Motor neuron (in vitro differentiated cells): ENCODE measurements around the gene TSPAN18. TPM values are rescaled to one million over a fixed set of nuclear protein-coding genes. Genes with fewer than 3 reads are reported as not detected.

ENCODE experiments used
- ATAC-seq, 8 experiments: fragments of 200-7000 bp; cut with Tn5 transposase; replicated peaks in 6 of 8; 2 replicates each; pipeline ENCODE4 v1.8.0; 2021; ENCODE audit warnings: mild to moderate bottlenecking in 8 of 8, moderate library complexity in 8 of 8
- H3K27ac ChIP-seq, 2 donors: fragments of 250-450 bp; sonication (Bioruptor Pico); 2 replicates each; pipeline ENCODE4 v1.9.0; 2021; ENCODE audit warnings: antibody characterized with exemption in 2 of 2, mild to moderate bottlenecking in 2 of 2, moderate library complexity in 1 of 2
- H3K4me1 ChIP-seq, 2 donors: fragments of 250-450 bp; sonication (Bioruptor Pico); replicated peaks in 1 of 2; 2 replicates each; pipeline ENCODE4 v1.6.1; 2021; ENCODE audit warnings: antibody characterized with exemption in 2 of 2, mild to moderate bottlenecking in 2 of 2, moderate library complexity in 1 of 2
- H3K4me3 ChIP-seq, 5 donors: fragments of 250-450 bp; sonication (Bioruptor Pico); 2 replicates each; pipeline ENCODE4 v1.9.0; 2021; ENCODE audit warnings: antibody characterized with exemption in 5 of 5, mild to moderate bottlenecking in 5 of 5, moderate library complexity in 4 of 5
- WGBS, 10 experiments: fragments of 450-650 bp; shearing (Covaris generic); methylation state at CpG; one replicate each; pipeline ENCODE4 v1.0.0; 2022; 5-methylcytosine and 5-hydroxymethylcytosine counted together
- in situ Hi-C, 9 experiments: fragments of 400-800 bp; cut with MboI; loops; one replicate each; pipeline ENCODE4 v1.15.0; 2021; ENCODE audit warnings: low sequenced_read_pairs in 9 of 9, low pct_unique_long_range_greater_than_20kb in 2 of 9; ENCODE audit not compliant: unreplicated experiment in 9 of 9
- total RNA-seq, 8 experiments: library from RNA; unstranded; fragments of 300-600 nt; gene quantifications; 2 replicates each; pipeline versions ENCODE4 v1.2.3 to v1.2.4, GENCODE V29; 2022

Gene TSPAN18
- total RNA-seq, 8 experiments from 2014 or later, result 17.4 to 128 (median 30.2) TPM

GRCh38 chr11:44766972-44767278 lies 40.2 kb downstream of the TSPAN18 start:
- ATAC-seq, result peak in 1 of 8 experiments; percentile 8
- Histone ChIP-seq H3K27ac (no peak overlapping the region), H3K4me1 (peaks cover 15 to 16% of the 10 kb centered on the region in 2 donors), H3K4me3 (no peak overlapping the region)
- in situ Hi-C loops, result no loop called here

GRCh38 chr11:44767421-44767820 lies 40.7 kb downstream of the TSPAN18 start:
- Histone ChIP-seq H3K4me3 (no peak overlapping the region), H3K4me1 (peaks cover 10 to 14% of the 10 kb centered on the region in 2 donors), H3K27ac (no peak overlapping the region)
- in situ Hi-C loops, result no loop called here
- peak in 2 of 8 experiments; percentile 13 to 16 for ATAC-seq
- WGBS, 10 experiments, result 0 to 100% (median 88%) methylated on average over 1 of the region's 1 CpG; no CpG with 5 or more reads in 3 of the 10 experiments

GRCh38 chr11:44770401-44770800 lies 43.6 kb downstream of the TSPAN18 start:
- in situ Hi-C loops, result no loop called here
- ATAC-seq, result no peak
- H3K27ac ChIP-seq, result no peak overlapping the region
- H3K4me1 ChIP-seq, result peaks cover 14 to 20% of the 10 kb centered on the region in 2 donors
- no peak overlapping the region for H3K4me3 ChIP-seq
- 80 to 100% (median 100%) methylated on average over 1 of the region's 1 CpG; no CpG with 5 or more reads in 5 of the 10 experiments for WGBS, 10 experiments

GRCh38 chr11:44771252-44771734 lies 44.5 kb downstream of the TSPAN18 start:
- no peak overlapping the region for H3K4me3 ChIP-seq
- H3K27ac ChIP-seq, result no peak overlapping the region
- no peak for ATAC-seq
- in situ Hi-C loops, result no loop called here
- peaks cover 14 to 20% of the 10 kb centered on the region in 2 donors for H3K4me1 ChIP-seq

DNA sequence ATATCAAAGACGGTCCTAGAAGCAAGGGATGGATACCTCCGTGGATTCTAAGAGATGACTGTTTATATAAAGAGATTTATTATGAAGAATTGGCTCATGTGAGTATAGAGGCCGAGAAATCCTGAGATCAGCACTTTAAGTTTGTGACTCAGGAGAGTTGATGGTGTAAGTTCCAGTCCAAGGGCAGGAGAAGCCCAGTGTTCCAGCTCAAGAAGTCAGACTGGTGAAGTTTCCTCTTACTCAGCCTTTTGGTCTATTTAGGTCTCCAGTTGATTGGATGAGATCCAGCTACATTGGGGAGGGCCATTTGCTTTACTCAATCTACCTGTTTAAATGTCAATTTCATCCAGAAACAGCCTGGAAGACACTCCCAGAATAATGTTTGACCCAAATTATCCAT lies 45.1 kb downstream of the TSPAN18 start:
- 37 to 100% (median 92%) methylated on average over 1 to 3 of the region's 3 CpGs; no CpG with 5 or more reads in 3 of the 10 experiments for WGBS, 10 experiments
- H3K4me3 ChIP-seq, result no peak overlapping the region
- H3K4me1 ChIP-seq, result peaks cover 14 to 20% of the 10 kb centered on the region in 2 donors
- in situ Hi-C loops, result no loop called here
- no peak for ATAC-seq
- H3K27ac ChIP-seq, result no peak overlapping the region

DNA sequence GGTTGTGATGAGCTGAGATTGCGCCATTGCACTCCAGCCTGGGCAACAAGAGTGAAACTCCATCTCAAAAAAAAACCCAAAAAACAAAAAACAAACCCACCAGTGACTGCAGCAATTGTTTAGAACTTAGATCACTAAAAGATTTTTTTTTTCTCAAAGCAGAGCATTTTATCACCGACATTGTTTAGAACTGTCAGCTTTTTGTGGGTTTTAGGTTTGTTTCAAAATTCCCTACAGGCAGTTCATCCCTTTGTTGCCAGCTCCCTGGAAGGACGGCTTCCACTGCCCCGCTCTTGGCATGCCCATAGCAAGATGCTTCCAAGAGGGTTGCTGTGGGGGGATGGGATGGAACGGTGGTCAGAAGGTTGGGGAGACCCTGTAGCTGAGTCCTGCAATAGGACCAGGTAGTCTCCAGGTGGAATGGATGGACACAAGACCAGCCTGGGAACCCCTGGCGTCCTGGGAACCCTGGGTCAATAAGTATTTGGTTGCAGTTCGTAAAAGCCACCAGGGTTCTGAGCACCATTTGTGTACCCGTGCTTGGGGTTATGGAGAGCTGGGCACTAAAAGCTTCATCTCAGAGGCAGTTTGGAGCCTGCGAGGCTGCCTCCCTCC lies 46.7 kb downstream of the TSPAN18 start:
- Histone ChIP-seq H3K27ac (no peak overlapping the region), H3K4me1 (peaks cover 28 to 34% of the 10 kb centered on the region in 2 donors), H3K4me3 (no peak overlapping the region)
- WGBS, 10 experiments, result 23 to 75% (median 54%) methylated on average over 3 to 5 of the region's 9 CpGs; no CpG with 5 or more reads in 2 of the 10 experiments
- in situ Hi-C loops, result no loop called here
- no peak for ATAC-seq

DNA sequence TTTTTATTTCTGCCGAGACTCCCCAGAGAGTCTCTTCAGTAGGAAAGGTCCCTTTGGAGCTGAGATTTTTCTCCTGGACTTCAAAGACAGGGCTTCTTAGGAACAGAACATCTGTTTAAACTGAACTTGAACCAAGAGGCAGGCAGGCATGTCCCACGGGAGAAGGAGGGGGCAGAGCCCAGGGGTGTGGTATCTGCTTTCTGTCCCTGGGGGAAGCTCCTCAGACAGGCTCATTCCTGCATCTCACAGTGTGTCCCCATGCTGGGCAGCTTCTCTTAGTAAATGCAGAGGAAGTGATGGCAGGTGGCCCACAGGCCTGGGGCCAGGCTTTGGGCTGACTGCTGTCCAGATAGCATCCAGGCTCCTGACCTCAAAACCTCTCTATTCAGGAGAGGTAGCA lies 47.3 kb downstream of the TSPAN18 start:
- no peak overlapping the region for H3K27ac ChIP-seq
- peak; percentile 22 to 84 (median 63) for ATAC-seq
- in situ Hi-C loops, result no loop called here
- H3K4me3 ChIP-seq, result no peak overlapping the region
- 0 to 17% (median 14%) methylated on average over 1 to 2 of the region's 2 CpGs; no CpG with 5 or more reads in 7 of the 10 experiments for WGBS, 10 experiments
- H3K4me1 ChIP-seq, result peaks cover 28 to 34% of the 10 kb centered on the region in 2 donors

GRCh38 chr11:44774731-44775130 lies 48.0 kb downstream of the TSPAN18 start:
- Histone ChIP-seq H3K4me3 (no peak overlapping the region), H3K27ac (no peak overlapping the region), H3K4me1 (peaks cover 28 to 34% of the 10 kb centered on the region in 2 donors)
- 25 to 100% (median 67%) methylated on average over 1 to 4 of the region's 4 CpGs; no CpG with 5 or more reads in 1 of the 10 experiments for WGBS, 10 experiments
- in situ Hi-C loops, result no loop called here
- no peak for ATAC-seq

GRCh38 chr11:44775366-44775984 lies 48.7 kb downstream of the TSPAN18 start:
- ATAC-seq, result peak in 2 of 8 experiments; percentile 10 to 39
- in situ Hi-C loops, result no loop called here
- peaks cover 36 to 37% of the 10 kb centered on the region in 2 donors for H3K4me1 ChIP-seq
- no peak overlapping the region for H3K27ac ChIP-seq
- no peak overlapping the region for H3K4me3 ChIP-seq
- WGBS, 10 experiments, result 18 to 100% (median 71%) methylated on average over 1 to 6 of the region's 12 CpGs; no CpG with 5 or more reads in 1 of the 10 experiments

DNA sequence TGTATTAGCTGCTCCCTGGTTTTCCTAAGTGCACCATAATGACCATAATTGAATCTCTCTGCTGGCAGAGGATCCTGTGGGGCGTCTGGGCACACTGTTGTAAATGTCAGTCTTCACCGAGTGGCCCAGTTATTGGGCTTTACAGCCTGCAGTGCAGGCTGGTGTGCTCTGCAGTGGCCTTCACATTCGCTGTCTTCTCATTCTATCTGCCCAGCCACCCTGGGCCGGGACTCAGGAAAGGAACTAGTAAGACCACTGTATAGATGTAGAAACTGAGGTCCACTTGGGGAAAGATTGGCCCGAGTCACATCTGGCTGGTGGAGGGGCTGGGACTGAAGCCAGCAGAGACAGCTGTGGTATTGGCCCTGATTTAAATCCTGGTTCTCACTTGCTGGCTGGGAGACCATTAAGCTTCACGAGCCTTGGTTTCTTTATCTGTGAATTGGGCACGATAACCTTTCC lies 49.3 kb downstream of the TSPAN18 start:
- no peak for ATAC-seq
- H3K27ac ChIP-seq, result no peak overlapping the region
- peaks cover 41 to 43% of the 10 kb centered on the region in 2 donors for H3K4me1 ChIP-seq
- in situ Hi-C loops, result no loop called here
- 0 to 86% (median 62%) methylated on average over 1 to 3 of the region's 7 CpGs; no CpG with 5 or more reads in 4 of the 10 experiments for WGBS, 10 experiments
- no peak overlapping the region for H3K4me3 ChIP-seq

- Histone ChIP-seq H3K27ac (no peak overlapping the region), H3K4me1 (peaks cover 46 to 47% of the 10 kb centered on the region in 2 donors), H3K4me3 (no peak overlapping the region)
- in situ Hi-C loops, result no loop called here
- WGBS, 10 experiments, result 83 to 100% (median 98%) methylated on average over 1 to 4 of the region's 6 CpGs; no CpG with 5 or more reads in 4 of the 10 experiments
- ATAC-seq, result no peak
These were observed 49.9 kb downstream of the TSPAN18 start for GRCh38 chr11:44776551-44777208.

DNA sequence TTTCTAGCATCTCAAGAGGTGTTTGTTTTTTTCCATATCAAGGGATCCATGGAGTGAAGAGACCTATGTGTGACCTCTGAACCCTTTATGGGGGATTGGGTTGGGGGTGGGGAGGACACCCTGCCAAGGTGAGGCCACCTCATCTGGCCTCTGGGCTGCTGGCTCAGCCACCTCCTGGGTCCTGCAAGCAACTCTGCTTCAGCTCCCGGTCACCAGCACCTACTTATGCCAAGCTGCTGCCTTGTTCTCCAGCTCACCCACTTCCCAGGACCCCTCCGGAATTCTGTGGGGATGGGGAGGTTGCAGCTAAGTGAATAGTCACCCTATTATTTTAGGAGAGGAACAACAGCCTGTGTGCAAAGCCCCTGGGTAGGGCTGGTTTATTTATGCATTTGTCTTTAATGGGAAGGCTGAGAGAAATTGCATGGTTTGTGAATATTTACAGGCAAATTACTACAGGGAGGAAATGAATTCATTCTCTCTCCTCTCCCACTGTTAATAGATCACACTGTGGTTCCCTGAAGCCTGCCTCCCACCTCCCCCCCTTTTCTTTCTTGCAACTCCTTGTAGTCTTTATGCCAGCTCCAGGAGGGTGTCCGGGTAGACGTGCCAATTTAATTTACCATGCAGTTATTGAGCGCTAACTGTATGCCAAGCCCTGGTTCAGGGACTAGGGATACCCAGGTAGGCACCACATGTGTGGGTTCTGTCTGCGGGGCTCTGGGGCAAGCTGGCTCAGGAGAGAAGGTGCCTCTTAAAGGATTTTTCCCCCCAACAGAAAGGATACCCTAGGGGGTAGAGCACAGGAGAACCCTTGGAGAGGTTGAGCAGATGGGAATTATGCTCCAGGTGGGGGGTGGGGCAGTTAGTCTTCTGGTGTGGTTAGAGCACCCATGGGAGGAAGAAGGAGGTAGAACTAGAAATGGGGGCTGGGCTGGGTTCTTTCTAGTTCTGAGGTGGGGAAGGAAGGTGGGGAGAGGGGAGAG lies 50.7 kb downstream of the TSPAN18 start:
- no peak overlapping the region for H3K4me3 ChIP-seq
- peak; percentile 7 to 61 (median 37) for ATAC-seq
- peaks cover 46 to 47% of the 10 kb centered on the region in 2 donors for H3K4me1 ChIP-seq
- H3K27ac ChIP-seq, result peak overlapping the region in 1 of 2 donors; percentile 17
- in situ Hi-C loops, result no loop called here
- 34 to 67% (median 56%) methylated on average over 1 to 3 of the region's 6 CpGs; no CpG with 5 or more reads in 5 of the 10 experiments for WGBS, 10 experiments
